ENCODE measurements around the gene PSMD13.

The PSMD13 gene

DNA sequence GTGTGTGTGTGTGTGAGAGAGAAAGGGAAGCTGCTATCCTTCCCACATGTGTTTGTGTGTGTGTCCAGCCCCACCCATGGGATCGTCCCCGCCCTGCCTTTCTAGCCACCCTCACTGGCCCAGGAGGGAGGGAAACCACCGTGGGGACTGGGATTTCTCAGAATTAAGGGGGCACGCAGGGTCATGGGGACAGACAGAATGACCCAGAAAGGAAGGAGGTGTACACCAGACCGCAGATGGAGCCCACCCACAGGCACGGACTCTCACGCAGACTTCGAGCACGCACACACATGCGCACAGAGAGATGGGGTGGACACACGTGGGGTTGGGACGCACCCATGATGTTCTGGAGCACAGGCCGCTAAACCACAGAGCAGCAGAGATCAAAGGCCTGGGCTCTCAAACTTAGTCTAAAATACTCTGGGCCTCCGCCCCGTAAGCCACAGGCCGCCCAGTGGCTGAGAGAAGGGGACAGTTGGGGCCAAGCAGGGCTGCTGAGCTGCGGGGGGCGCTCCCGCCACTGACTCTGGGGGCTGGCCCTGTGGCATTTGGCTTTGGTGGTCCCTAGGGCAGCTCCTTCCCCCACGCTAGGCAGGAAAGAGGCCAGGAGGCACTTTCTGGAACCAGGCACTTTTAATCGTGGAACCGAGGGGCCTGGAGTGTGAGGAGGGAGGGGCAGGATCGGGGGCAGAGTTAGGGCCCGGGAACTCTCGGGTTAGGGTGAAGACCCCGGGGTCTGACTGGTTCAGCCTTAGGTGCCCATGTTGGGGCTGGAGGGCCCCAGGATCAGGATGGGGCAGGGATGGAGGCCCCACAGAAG lies 61.0 kb downstream of the PSMD13 start:
- TF ChIP-seq, protein P1, sequence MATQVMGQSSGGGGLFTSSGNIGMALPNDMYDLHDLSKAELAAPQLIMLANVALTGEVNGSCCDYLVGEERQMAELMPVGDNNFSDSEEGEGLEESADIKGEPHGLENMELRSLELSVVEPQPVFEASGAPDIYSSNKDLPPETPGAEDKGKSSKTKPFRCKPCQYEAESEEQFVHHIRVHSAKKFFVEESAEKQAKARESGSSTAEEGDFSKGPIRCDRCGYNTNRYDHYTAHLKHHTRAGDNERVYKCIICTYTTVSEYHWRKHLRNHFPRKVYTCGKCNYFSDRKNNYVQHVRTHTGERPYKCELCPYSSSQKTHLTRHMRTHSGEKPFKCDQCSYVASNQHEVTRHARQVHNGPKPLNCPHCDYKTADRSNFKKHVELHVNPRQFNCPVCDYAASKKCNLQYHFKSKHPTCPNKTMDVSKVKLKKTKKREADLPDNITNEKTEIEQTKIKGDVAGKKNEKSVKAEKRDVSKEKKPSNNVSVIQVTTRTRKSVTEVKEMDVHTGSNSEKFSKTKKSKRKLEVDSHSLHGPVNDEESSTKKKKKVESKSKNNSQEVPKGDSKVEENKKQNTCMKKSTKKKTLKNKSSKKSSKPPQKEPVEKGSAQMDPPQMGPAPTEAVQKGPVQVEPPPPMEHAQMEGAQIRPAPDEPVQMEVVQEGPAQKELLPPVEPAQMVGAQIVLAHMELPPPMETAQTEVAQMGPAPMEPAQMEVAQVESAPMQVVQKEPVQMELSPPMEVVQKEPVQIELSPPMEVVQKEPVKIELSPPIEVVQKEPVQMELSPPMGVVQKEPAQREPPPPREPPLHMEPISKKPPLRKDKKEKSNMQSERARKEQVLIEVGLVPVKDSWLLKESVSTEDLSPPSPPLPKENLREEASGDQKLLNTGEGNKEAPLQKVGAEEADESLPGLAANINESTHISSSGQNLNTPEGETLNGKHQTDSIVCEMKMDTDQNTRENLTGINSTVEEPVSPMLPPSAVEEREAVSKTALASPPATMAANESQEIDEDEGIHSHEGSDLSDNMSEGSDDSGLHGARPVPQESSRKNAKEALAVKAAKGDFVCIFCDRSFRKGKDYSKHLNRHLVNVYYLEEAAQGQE (IDR thresholded peaks at IDR 0.05; ENCODE audit: insufficient read depth in 1 of 2, low read depth in 2 of 2, low read length in 2 of 2), result no peak
- no peak for TF ChIP-seq SIN3A (IDR thresholded peaks at IDR 0.05; ENCODE audit: borderline replicate concordance, insufficient read depth, low read length)
- TF ChIP-seq TAF1 (IDR thresholded peaks at IDR 0.05; ENCODE audit: borderline replicate concordance, insufficient read depth, low read length), result no peak
- TF ChIP-seq POLR2AphosphoS5 (IDR thresholded peaks at IDR 0.05; ENCODE audit: low read depth, low read length), result no peak
- no peak for TF ChIP-seq FOXP2 (optimal IDR thresholded peaks at IDR 0.05; ENCODE audit: borderline replicate concordance, extremely low read depth, extremely low read length, insufficient read depth)

DNA sequence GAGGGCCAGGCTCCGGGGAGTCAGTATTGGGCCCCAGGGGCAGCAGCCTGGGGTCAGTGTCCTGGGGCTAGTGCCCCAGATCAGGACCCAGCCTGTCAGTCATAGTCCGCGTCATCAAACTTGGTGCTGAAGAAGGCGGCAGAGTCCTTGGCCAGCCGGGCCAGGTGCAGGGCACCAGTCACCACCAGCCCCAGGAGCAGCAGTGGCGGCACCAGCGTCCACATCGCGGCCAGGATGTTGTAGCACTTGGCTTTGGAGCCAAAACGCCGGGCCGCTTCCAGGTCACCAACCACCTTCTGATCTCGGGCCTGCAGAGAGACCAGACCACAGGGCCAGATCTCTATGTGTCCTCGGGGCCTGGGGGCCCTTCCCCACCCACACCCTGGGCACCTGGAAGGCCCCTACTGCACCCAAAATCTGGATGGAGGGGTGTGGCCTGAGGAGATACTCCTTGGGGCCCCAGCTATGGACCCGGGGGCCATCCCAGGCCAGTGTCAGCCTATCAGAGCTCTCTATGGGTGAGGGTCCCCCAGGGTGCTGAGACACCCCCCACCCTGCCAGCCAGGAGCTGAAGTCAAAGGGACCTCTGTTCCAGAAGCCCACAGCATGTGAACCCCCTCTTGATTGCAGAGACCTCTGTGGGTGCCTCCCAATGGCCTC lies 61.8 kb downstream of the PSMD13 start:
- TF ChIP-seq POLR2AphosphoS5 (IDR thresholded peaks at IDR 0.05; ENCODE audit: low read depth, low read length) (no peak), SIN3A (IDR thresholded peaks at IDR 0.05; ENCODE audit: borderline replicate concordance, insufficient read depth, low read length) (no peak), FOXP2 (optimal IDR thresholded peaks at IDR 0.05; ENCODE audit: borderline replicate concordance, extremely low read depth, extremely low read length, insufficient read depth) (no peak), TAF1 (IDR thresholded peaks at IDR 0.05; ENCODE audit: borderline replicate concordance, insufficient read depth, low read length) (no peak)
- TF ChIP-seq, protein P1 (IDR thresholded peaks at IDR 0.05; ENCODE audit: insufficient read depth in 1 of 2, low read depth in 2 of 2, low read length in 2 of 2), result no peak

DNA sequence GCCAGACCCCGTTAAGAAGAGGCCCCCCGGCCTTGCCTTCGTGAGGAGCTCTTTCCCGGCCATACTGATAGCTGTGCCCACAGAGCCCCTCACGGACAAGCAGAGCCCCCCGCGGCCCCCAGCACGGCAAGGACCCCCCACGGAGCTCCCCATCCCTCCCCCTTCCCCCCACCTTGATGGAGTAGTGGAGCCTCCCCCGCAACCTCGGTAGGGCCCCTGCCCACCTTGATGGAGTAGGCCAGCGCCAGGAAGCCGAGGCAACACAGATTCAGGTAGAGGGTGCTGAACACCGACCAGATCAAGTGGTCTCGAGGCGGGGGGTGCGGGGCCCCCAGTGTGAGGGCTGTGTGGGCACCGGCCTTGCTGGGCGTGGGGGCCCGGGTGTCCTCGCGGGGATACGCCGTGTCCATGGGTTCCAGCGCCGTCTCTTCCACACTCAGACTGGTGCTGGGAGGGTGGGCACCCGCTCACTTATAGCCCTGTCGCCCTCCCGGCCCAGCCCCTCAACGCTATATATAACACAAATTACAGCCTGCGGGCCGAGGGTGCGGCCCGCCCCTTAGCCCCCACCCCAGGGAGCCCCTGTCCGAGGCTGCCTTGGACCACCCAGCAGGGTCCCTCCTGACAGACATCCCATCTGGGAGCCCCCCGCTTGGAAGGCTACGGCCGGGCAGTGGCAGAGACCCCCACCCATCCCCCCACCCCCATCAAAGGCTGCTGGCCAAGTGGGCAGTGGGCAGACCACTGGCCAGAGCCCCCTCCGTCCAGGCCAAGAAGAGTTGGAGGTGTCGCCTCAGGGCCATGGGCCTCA lies 62.5 kb downstream of the PSMD13 start, which contains the start of gene IFITM5:
Gene IFITM5, minus strand, starts transcription at position 446 of the 811 bp plus-strand sequence. Its CDS starts 36 bp downstream, at position 410.
- TF ChIP-seq SIN3A (IDR thresholded peaks at IDR 0.05; ENCODE audit: borderline replicate concordance, insufficient read depth, low read length) (no peak), FOXP2 (optimal IDR thresholded peaks at IDR 0.05; ENCODE audit: borderline replicate concordance, extremely low read depth, extremely low read length, insufficient read depth) (no peak), POLR2AphosphoS5 (IDR thresholded peaks at IDR 0.05; ENCODE audit: low read depth, low read length) (no peak), TAF1 (IDR thresholded peaks at IDR 0.05; ENCODE audit: borderline replicate concordance, insufficient read depth, low read length) (no peak)
- TF ChIP-seq, protein P1 (IDR thresholded peaks at IDR 0.05; ENCODE audit: insufficient read depth in 1 of 2, low read depth in 2 of 2, low read length in 2 of 2), result no peak

DNA sequence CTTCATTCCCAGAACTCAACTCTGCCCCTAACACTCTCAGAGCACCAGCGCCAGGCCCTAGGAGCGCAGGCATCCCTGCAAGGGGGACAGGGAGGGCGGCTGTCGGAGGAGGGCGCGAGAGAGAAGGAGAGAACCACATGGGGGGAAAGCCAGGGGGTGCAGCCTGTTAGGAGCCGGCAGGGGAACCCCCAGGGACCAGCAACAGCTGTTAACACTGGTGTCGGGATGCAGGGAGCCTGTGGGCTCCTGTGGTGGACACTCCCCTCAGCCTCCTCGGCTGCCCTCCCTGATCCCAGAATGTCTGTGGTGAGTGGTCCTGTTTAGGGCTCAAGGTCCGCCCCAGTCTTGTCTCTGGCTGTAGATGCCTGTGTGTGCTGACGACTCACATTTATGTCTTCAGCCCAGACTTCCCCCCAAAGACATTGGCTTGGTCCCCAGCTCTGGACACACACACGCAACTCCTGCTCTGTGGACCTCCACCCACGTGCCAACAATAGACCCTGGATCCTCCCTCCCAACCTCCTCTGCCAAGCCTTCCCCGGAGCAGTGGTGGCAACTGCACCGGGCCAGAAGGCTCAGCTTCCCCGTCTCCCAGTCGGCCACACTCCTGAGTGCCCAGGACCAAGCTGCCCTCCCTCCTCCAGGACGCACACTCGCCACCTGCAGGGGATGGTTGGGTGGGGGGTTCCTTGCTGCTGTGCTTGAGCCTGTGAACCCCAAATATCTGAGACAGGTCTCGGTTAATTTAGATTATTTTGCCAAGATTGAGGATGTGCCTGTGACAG lies 63.4 kb downstream of the PSMD13 start:
- TF ChIP-seq TAF1 (IDR thresholded peaks at IDR 0.05; ENCODE audit: borderline replicate concordance, insufficient read depth, low read length) (no peak), SIN3A (IDR thresholded peaks at IDR 0.05; ENCODE audit: borderline replicate concordance, insufficient read depth, low read length) (no peak), POLR2AphosphoS5 (IDR thresholded peaks at IDR 0.05; ENCODE audit: low read depth, low read length) (no peak), FOXP2 (optimal IDR thresholded peaks at IDR 0.05; ENCODE audit: borderline replicate concordance, extremely low read depth, extremely low read length, insufficient read depth) (no peak)
